Epithelial cell of proximal tubule (primary cell): ENCODE measurements around the gene ZNF362. TPM values are rescaled to one million over a fixed set of nuclear protein-coding genes. Genes with fewer than 3 reads are reported as not detected.
A peak's percentile ranks its signal among the peaks of the same experiment; 100 is the strongest.

ENCODE experiments used
- DNase-seq: peaks from one replicate; pipeline ENCODE4 v3.0.0-alpha.2; 2011; ENCODE audit warnings: low read depth
- H3K4me3 ChIP-seq: 2 replicates; pipeline ENCODE4 v1.5.1; 2011; ENCODE audit warnings: low read depth, mild to moderate bottlenecking, low read length
- total RNA-seq: library from RNA; depleted of rRNA; stranded (reverse); fragments of >200 nt; gene quantifications from 2 replicates; pipeline ENCODE4 v1.2.3, GENCODE V29; 2015
- TF ChIP-seq, protein P1 (sequence below): conservative IDR thresholded peaks from 2 replicates; pipeline ENCODE4 v1.5.1; 2012; ENCODE audit warnings: low read depth, mild to moderate bottlenecking, low read length

ZNF362 gene
- total RNA-seq, 1 donor from 2014 or later, result 17.6 TPM

DNA sequence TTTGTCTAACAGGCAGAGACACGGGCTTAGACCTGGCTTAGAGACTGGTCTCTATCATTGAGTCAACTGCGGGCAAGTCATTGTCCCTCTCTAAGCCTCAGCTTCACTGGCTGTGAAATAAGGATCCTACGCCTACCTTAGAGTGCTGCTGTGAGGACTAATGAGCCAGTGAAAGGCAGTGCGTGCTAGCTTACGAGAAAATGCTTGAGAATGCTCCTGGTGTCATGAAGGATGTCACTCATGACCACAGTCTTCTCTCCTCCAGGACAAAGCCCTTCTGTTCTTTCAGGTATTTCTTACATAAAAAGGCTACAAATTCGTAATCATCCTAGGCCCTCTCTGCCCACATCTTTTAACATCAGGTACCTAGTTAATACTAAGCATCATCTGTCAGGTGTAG is 81.1 kb downstream of the ZNF362 start:
- TF ChIP-seq, protein P1, sequence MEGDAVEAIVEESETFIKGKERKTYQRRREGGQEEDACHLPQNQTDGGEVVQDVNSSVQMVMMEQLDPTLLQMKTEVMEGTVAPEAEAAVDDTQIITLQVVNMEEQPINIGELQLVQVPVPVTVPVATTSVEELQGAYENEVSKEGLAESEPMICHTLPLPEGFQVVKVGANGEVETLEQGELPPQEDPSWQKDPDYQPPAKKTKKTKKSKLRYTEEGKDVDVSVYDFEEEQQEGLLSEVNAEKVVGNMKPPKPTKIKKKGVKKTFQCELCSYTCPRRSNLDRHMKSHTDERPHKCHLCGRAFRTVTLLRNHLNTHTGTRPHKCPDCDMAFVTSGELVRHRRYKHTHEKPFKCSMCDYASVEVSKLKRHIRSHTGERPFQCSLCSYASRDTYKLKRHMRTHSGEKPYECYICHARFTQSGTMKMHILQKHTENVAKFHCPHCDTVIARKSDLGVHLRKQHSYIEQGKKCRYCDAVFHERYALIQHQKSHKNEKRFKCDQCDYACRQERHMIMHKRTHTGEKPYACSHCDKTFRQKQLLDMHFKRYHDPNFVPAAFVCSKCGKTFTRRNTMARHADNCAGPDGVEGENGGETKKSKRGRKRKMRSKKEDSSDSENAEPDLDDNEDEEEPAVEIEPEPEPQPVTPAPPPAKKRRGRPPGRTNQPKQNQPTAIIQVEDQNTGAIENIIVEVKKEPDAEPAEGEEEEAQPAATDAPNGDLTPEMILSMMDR, result no peak
- H3K4me3 ChIP-seq, result no peak overlapping the region
- DNase-seq, result no peak

DNA sequence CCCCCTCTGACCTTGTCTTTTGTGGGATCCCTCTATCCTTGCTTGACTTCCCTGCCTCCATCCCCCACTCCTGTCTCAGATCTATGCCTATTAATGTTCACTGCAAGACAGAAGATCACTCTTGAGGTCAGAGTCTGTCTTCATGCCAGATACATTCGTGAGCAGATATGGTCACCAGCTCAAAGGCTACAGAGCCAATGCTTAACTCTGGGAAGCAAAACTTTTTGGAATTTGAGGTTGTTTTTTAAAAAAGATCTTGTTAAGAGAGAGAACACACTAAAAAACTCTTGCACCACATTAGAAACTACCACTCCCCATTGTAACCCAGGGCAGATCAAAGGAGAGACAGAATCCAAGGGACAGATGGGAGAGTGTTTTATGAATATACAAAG is 81.8 kb downstream of the ZNF362 start:
- TF ChIP-seq, protein P1, result no peak
- H3K4me3 ChIP-seq, result peak overlapping the region; percentile 10
- DNase-seq, result no peak

DNA sequence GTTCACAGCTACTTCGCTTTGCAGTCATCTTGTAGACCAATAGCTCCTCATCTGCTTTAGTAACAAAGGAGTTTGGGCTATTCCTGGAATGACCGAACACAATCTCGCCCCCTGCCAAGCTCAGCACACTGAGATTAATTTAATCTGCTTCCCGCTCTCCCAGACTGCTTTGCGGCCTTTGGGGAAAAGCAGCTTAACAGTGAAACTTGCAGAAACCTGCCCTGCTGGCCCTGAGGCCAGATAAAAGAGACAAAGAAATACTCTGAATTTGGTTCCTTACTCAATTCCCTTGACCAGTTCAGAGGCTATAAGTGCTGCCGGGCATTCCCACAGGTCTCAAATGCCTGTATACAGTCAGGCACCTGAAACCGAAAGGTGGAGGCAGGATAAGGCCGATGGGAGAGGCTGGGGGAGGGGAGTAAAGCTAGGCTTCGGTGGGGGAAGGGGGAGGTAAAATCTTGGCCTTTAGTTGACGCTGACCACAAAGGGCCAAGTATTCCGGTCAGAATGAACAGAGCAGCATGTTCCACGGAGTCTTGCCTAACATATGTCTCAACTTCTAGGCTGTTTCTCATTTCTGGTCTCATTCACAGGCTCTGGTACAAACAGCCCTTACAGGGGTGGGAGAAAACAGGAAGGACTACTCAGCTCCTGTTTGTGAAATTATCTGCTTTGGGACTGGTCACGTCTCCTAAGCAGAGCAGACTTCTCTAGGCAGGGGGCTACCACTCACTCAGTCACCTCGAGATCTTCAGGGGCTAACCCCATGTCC is 82.3 kb downstream of the ZNF362 start:
- TF ChIP-seq, protein P1, result no peak
- H3K4me3 ChIP-seq, result peak overlapping the region; percentile 10
- peak; percentile 73 for DNase-seq

DNA sequence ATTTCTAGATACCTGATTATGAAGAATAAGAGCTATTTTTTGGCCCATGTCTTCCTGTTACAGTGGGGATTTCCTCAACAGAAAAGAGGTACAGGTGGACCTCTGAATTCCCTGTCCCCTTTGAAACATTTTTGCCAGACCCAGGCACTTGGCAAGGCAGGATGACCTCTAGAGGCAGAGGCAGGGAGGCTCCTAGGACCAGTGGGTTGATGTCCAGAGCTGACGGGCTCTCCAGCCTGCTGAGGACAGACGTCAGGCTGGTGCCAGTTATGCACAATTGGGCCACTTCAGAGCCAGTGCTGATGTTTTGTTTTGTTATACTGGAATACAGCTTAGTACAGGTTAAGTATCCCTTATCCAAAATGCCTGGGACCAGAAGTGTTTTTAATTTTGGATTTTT is 83.1 kb downstream of the ZNF362 start:
- TF ChIP-seq, protein P1, result peak; percentile 35
- peak overlapping the region; percentile 10 for H3K4me3 ChIP-seq
- no peak for DNase-seq

DNA sequence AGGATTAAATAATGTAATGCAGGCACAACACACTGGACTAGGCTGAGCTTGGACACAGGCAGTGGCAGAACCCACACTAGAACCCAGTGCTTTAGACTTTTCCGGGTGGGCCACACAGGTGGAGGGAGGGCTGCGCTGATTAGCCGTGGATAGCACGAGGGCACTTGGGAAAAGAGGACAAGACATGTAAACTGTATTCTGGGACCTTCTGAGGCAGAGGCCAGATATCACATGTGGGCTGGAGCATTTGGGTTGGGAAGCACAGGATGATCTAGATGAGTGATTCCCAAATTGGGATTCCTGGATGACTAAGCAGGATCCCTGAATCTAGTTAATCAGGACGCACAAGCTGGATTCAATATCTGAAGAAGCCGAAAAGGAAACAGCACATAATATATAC is 84.9 kb downstream of the ZNF362 start:
- TF ChIP-seq, protein P1, result no peak
- no peak for DNase-seq
- no peak overlapping the region for H3K4me3 ChIP-seq

DNA sequence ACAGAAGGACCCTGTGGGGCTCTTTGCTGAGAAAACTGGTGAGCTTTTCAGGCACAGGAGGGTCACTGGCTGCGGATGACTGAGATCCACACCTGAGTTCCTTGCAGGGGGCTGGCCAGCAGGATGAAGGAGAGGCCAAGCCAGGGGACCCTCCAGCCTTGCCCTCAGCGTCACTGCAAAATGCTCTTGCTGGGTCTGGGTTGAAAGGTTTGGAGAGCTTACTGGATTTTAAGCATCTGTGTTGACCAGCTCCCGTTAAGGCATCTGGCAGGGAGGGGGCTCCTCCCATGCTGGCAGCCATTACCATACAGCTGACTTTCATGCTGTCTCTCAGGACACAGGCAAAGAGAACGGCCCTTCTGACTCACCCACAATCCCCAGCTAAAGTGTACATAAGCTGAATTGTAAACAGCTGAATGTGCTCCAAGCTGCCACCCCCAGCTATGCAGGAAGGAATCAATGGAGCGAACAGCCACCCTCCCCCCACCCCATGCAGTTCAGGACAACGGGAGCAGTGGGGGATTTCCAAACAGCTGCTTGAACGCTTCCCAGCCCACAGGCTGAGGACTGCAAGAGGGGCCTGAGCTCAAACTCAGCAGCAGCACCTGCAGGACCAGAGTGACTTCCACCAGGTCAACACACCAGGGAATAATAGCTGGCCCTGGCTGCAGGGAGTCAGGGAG is 85.9 kb downstream of the ZNF362 start:
- H3K4me3 ChIP-seq, result peak overlapping the region; percentile 38
- TF ChIP-seq, protein P1, result peak; percentile 33

More for the DNA sequence above, 85.9 kb downstream of the ZNF362 start:
- DNase-seq, result peak; percentile 93
